KOPT-K1 (cell line): ENCODE results near the gene RAP1GAP2.
"Not testable (repeated sequence)": the region's sequence is repeated elsewhere in the genome, so short reads cannot be mapped to it uniquely, and the experiment has no call there.

ENCODE experiments used
- H3K27ac ChIP-seq: fragments of 200-600 bp; sonication (generic); 2 replicates; pipeline ENCODE4 v1.5.1; 2016; ENCODE audit warnings: antibody characterized with exemption, mild to moderate bottlenecking, low read depth, low read length; ENCODE audit not compliant: poor library complexity, severe bottlenecking
- H3K36me3 ChIP-seq: fragments of 200-600 bp; sonication (generic); 2 replicates; pipeline ENCODE4 v1.5.1; 2017; ENCODE audit warnings: antibody characterized with exemption, mild to moderate bottlenecking, low read length, moderate library complexity; ENCODE audit not compliant: insufficient read depth
- H3K9me3 ChIP-seq: fragments of 200-600 bp; sonication (generic); 2 replicates; pipeline ENCODE4 v1.5.1; 2017; ENCODE audit warnings: antibody characterized with exemption, low read length, mild to moderate bottlenecking; ENCODE audit not compliant: insufficient read depth, poor library complexity, severe bottlenecking

The RAP1GAP2 gene

DNA sequence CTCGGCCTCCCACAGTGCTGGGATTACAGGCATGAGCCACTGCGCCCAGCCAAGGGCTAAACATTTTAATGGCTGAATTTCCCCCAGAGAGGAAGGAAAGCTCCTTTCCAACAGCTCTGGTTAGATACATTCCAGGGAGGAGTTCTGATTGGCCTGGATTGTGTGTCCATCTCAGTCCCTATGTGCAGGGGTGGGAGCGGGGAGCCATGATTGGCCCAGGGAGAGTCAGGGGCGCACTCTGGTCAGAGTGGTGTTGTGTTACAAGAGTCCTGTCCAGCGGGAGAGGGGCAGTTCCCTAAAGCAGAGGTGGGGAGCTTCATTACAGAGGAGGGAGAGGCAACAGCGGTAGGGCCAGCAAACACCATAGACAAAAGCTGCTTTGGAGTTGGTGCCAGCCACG, 75.0 kb downstream of the RAP1GAP2 start:
- Histone ChIP-seq H3K27ac (no peak overlapping the region), H3K36me3 (no peaks in the 10 kb centered on the region), H3K9me3 (no peaks in the 10 kb centered on the region)

DNA sequence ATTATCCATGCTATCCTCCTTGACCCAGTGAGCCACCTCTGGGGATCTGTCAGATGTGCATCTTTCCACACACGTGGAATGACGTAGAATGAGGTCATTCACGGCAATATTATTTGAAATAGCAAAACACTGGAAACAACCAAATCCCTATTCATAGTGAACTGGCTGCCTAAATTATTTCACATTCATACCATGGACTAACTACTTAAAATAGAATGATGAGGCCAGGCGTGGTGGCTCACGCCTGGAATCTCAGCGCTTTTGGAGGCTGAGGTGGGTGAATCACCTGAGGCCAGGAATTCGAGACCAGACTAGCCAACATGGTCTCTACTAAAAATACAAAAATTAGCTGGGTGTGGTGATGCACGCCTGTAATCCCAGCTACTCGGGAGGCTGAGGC, 75.5 kb downstream of the RAP1GAP2 start:
- Histone ChIP-seq H3K36me3 (no peaks in the 10 kb centered on the region), H3K27ac (no peak overlapping the region), H3K9me3 (no peaks in the 10 kb centered on the region)

GRCh38 chr17:2872282-2872681, 76.0 kb downstream of the RAP1GAP2 start:
- H3K9me3 ChIP-seq, result no peaks in the 10 kb centered on the region
- no peaks in the 10 kb centered on the region for H3K36me3 ChIP-seq
- H3K27ac ChIP-seq, result no peak overlapping the region

DNA sequence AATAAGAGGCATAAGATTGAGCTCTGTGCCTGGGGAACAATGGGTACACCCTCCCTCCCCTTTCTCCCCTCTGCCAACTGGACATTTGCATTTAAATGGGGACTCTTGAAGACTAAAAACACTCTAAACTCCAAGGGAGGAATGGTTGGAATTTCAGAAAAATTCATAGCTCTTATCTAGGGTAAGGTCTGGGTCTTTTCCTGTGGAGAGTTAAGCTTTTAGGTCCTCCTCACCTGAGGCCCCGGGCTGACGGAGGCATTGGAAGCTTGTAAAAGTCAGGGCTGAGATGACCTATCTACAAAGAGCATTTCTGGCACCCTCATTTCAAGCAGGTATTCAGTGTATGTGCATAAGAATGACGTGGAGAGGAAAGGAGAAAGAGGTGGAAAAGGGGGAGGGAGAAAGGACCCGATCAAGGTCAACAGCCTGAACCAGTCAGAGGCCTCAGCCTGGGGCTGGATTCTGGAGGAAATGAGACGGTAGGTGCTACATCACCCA, 78.0 kb downstream of the RAP1GAP2 start:
- Histone ChIP-seq H3K27ac (no peak overlapping the region), H3K36me3 (no peaks in the 10 kb centered on the region), H3K9me3 (no peaks in the 10 kb centered on the region)

- H3K27ac ChIP-seq, result no peak overlapping the region
- no peaks in the 10 kb centered on the region for H3K36me3 ChIP-seq
- no peaks in the 10 kb centered on the region for H3K9me3 ChIP-seq
Measured at GRCh38 chr17:2875608-2876007, 79.4 kb downstream of the RAP1GAP2 start.

- Histone ChIP-seq H3K36me3 (no peaks in the 10 kb centered on the region), H3K27ac (no peak overlapping the region), H3K9me3 (no peaks in the 10 kb centered on the region)
Measured at GRCh38 chr17:2876467-2876866, 80.2 kb downstream of the RAP1GAP2 start.

- Histone ChIP-seq H3K36me3 (no peaks in the 10 kb centered on the region), H3K27ac (no peak overlapping the region), H3K9me3 (no peaks in the 10 kb centered on the region)
Measured at GRCh38 chr17:2878751-2879254, 82.6 kb downstream of the RAP1GAP2 start.

- Histone ChIP-seq H3K27ac (no peak overlapping the region), H3K9me3 (no peaks in the 10 kb centered on the region), H3K36me3 (no peaks in the 10 kb centered on the region)
Measured at GRCh38 chr17:2880050-2880449, 83.8 kb downstream of the RAP1GAP2 start.

DNA sequence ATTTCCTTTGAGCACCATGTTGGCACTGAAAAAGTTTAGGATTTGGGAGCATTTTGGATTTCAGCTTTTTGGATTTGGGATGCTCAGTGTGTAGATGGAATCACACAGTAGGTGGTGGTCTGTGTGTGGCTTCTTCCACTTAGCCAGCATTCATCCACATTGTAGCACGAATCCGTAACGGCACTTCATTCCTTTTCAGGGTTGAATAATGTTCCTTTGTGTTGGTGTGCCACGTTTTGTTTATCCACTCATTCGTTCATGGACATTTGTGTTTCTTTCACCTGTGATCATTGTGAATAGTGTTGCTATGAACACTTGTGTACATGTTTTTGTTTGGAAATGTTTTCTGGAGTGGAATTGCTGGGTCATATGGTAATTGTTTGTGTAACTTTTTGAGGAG, 85.1 kb downstream of the RAP1GAP2 start:
- H3K9me3 ChIP-seq, result no peaks in the 10 kb centered on the region
- no peaks in the 10 kb centered on the region for H3K36me3 ChIP-seq
- H3K27ac ChIP-seq, result no peak overlapping the region

DNA sequence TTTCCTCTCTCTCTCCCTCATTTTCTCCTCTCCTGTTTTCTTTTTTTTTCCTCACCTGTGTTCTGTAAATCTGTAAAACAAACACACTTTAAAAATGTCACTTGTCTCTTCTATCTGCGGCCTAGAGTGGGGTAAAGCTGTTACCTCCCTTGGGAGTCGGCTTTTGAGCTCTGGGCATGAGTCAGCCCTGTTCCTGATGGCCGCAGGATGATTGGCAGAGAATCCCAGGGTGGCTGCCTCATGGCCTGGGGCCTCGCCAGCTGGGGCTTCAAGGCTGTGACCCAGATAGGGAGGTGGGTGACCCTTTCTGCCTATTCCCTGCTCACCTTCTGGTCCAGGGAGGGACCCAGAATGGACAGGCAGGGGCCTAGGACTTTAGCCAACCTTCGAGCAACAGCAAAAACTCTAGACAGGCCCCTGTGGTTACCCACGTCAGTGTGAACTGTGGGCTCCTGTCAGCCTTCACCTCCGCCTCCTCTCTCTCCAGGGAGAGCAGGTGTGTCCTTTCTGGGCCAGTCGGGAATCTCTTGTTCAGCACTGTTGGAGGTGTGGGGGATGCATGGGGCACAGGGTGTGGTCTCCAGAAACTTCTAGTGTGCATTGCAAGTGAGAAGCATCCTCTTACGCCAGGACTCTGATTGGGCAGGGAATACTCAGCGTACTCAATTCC, 87.4 kb downstream of the RAP1GAP2 start:
- Histone ChIP-seq H3K27ac (no peak overlapping the region), H3K36me3 (no peaks in the 10 kb centered on the region), H3K9me3 (no peaks in the 10 kb centered on the region)

- Histone ChIP-seq H3K9me3 (no peaks in the 10 kb centered on the region), H3K36me3 (no peaks in the 10 kb centered on the region), H3K27ac (no peak overlapping the region)
Measured at GRCh38 chr17:2885733-2886132, 89.5 kb downstream of the RAP1GAP2 start.

GRCh38 chr17:2888326-2888725, 92.1 kb downstream of the RAP1GAP2 start:
- Histone ChIP-seq H3K9me3 (no peaks in the 10 kb centered on the region), H3K36me3 (no peaks in the 10 kb centered on the region), H3K27ac (no peak overlapping the region)

- no peak overlapping the region for H3K27ac ChIP-seq
- H3K9me3 ChIP-seq, result no peaks in the 10 kb centered on the region
- H3K36me3 ChIP-seq, result no peaks in the 10 kb centered on the region
Measured at GRCh38 chr17:2889256-2889655, 93.0 kb downstream of the RAP1GAP2 start.

DNA sequence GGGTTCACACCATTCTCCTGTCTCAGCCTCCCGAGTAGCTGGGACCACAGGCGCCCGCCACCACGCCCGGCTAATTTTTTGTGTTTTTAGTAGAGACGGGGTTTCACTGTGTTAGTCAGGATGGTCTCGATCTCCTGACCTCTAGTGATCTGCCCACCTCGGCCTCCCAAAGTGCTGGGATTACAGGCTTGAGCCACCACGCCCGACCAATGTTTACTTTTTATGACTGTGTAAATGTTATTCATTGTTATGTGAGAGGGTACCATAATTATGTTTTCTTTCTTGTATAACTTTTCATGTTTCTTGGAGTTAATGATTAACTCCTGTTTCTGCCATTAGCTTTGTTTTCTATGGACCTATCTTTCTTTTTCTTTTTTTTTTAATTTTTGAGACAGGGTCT, 94.5 kb downstream of the RAP1GAP2 start:
- not testable (repeated sequence) for H3K9me3 ChIP-seq, H3K36me3 ChIP-seq, H3K27ac ChIP-seq

GRCh38 chr17:2892305-2892971, 96.2 kb downstream of the RAP1GAP2 start:
- Histone ChIP-seq H3K9me3 (no peaks in the 10 kb centered on the region), H3K27ac (no peak overlapping the region), H3K36me3 (no peaks in the 10 kb centered on the region)

- no peak overlapping the region for H3K27ac ChIP-seq
- H3K36me3 ChIP-seq, result no peaks in the 10 kb centered on the region
- no peaks in the 10 kb centered on the region for H3K9me3 ChIP-seq
Measured at GRCh38 chr17:2893422-2893914, 97.2 kb downstream of the RAP1GAP2 start.
